COLO668 (cell line): ENCODE results near the gene IGBP1.
"Not testable (repeated sequence)": the region's sequence is repeated elsewhere in the genome, so short reads cannot be mapped to it uniquely, and the experiment has no call there.

ENCODE experiments used
- DNase-seq: peaks from one replicate; lab custom pipeline; 2025; ENCODE audit not compliant: unreplicated experiment; lab: John Stamatoyannopoulos, UW

IGBP1 gene

DNA sequence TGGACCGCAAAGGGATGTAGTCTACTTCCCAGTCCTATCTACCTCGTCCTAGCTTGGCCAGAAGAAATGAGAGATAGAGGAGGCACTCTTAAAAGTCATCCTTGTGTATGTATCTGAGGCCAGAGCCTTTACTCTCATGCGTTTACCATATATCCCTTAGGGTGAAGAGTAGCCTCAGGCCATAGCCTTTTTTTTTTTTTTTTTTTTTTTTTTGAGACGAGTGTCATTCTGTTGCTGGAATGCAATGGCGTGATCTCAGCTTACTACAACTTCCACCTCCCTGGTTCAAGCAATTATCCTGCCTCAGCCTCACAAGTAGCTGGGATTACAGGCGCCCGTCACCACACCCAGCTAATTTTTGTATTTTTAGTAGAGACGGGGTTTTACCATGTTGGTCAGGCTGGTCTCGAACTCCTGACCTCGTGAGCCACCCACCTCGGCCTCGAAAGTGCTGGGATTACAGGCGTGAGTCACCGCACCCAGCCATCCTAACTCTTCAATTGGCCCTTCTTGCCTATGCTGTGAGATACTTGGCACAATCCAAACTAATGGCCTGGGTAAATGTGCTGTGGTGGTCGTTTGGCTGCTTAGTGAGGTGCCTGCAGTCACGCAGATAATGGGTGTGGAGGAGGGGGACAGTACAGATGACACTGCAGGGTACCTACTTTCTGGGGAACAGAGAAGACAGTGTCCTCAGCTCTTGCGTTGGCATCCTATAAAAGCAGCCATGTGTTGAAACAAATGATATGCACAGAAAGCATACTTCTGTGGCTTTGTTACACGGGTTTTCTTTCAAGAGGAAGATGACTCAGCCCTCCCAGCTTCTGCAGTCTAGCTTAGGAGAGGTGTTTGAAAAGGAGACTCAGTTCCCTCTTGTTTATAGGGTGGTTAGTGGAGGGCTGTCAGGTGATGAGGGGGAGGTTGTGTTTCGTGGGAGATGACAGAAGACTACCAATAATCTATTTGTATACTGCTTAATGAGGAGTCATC lies 33.6 kb downstream of the IGBP1 start:
- DNase-seq: no peak

DNA sequence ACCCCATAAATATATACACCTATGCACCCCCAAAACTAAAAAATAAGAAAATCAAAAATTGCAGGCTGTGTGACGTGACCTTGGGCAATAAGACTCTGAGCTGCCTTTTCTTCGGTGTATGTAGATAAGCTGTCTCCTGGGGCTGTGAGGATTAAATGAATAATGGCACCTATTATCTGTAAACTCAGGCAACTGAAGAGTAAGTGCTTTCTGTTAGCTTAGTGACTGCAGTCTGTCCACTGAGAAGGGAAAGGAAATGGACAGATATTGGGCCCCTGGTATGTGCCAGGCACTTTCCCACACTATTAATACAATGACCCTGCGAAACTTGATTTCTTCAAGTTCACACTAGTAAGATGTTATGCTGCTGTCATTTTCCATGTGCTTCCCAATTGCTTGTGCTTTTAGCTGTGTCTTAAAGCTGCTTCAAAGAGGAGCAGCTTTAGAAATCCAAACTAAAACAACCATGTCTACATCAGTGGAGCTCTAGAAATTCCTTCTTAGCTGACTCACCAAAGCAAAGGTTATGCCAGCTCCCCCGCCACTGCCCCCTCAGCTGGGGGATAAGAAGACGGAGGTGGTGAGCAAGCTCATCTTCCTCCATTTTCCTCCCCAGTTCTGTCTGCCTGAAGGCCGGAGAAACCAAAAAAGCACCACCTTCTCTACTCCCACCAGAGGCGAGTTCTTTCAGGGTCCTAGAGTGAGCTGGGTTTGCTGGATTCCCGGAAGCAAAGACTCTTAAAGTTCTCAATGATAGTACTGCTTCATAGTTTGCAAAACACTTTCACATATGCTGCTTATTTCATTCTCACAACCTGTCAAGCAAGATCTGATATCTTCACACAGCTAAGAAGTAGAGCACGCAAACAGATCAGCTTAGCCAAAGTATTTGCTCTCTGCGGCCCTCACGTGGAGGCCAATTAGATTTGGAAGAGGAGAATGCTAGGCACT lies 35.3 kb downstream of the IGBP1 start:
- no peak for DNase-seq

DNA sequence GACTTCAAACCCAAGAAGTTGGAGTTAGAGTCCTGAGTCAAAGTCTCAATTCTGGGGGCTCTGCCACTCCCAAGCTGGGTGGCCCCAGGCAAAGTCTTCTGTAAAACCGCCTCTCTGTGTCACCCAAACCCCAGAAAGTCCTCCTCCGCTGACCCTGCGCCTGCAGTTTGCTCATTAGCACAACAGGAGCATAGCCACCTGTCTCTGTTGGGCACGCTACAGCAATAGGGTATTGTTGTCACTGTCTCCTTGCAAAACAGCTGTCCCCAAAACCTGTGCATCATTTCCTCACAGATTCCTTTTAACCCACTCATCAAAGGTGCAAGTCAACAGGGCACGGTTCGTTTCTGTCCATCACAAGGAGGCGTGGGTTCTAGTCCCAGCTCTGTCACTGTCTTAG lies 36.0 kb downstream of the IGBP1 start:
- no peak for DNase-seq

DNA sequence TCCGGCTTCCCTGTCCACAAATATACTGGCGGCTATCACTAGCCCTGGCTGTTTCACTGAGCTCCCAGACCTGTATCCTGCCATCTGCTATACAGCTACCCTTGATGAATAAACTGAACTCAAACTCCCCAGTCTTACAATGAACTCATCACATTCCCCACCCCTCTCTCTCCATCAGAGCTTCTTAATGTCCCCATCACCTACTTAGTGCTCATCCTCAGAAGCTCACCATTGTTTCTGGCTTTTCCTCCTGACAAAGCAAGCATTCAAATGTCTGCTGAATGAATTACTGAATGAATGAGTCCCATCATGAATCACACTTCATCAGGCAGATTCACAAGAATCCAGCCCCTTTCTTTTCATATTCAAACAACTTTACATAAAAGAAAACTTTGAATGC lies 38.4 kb downstream of the IGBP1 start:
- DNase-seq: no peak

DNA sequence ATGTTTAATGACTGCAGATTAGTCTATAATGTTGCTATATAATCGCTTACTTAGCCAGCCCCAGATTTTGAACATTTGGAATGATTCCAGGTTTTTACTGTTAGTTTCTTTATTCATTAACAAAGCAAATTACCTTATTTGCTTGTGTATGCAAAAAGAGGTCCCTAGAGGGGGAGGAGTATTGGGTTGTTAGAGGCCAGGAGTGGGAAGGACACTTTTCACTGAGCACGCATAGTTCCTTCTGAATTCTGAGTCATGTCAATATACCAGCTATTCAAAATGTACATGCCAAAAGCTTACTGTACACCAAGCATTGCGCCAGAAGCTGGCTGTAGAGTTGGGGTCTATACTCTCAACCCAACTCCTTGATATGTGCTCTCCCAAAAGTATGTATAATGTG lies 39.0 kb downstream of the IGBP1 start:
- DNase-seq: no peak

DNA sequence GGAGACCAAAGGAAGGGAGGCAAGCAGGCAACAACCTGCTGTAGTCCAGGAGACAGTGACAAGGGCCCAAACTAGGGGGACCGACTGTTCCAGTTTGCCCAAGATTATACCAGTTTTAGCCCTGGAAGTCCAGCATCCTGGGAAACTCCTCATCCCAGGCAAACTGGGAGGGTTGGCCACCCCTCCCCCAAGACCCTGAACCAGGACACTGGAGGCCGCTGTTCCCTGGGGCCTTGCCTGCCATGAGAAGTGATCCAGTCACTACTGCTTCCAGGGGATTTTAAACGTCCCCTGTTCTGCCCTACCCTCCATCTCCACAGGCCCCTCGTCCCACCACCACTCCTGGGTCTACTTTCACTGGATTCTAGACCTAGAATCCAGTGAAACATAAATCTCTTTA lies 39.7 kb downstream of the IGBP1 start:
- no peak for DNase-seq

DNA sequence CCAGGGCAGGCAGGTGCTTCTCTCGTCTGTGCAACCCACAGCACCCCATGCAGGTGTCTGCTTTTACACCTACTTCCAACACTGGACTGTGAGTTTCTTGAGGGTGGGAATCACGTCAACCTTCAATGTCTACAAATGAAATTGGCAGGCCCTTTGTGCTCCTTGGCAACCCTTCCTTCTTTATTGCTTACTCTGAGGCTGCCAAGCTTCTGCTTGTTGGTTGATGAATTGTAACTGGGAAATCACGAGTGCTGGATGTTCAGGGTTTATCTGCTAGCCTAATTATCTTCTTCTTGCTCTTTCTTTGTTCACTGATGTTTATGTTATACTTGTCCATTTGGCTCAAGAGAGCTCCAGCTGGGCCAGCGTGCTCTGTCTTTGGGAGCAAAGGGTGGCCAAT lies 41.5 kb downstream of the IGBP1 start:
- DNase-seq: no peak

DNA sequence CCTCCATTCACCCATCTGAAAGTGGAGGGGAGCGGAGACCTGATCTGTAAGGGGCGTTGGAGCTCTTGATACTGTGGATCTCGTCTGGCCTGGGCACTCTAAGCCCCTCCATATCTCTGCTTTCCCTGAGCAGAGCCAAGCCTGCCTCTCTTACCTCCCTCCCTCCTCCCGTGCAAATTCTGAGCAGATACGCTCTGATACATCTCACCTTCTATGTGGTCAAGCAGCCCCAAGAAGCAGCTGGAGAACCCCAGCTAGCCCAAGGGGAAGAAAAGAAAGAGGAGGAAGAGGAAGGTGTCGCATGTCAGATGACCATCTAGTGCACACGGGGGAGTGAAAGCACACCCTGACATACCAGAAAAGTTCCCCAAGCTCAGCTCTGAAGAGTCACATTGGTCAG lies 42.1 kb downstream of the IGBP1 start:
- no peak for DNase-seq

DNA sequence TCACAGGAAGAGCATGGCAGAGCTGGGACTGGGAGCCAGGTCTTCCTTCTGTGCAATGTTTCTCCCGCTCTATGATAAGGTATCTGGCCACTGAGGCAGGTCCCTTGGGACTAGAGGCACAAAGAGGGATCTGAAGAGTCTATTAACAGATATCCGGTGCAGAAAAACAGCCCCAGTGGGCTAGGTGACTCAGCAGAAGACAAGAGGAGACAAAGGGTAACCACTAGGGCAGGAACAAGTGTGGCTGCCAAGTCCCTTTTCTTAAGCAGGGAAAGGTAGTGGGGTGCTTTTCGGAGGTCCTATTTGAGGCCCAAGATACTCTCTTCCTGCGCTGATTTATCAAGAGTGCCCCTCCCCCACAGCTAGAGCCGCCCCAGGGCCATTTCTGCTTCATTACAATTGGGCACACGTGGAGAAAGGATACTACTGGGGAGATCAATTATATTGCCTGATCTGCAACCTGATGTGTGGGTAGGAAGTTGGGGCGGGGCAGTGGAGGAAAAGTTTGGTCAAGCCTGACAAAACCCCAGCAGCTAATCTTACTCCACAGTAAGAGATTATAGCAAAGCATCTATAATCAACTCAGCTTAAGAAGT lies 43.8 kb downstream of the IGBP1 start, which contains the start of gene DGAT2L6:
TSS of gene DGAT2L6 (plus strand) at position 546 of the 596 bp plus-strand sequence. CDS start 100 bp downstream, outside the sequence.
- no peak for DNase-seq

DNA sequence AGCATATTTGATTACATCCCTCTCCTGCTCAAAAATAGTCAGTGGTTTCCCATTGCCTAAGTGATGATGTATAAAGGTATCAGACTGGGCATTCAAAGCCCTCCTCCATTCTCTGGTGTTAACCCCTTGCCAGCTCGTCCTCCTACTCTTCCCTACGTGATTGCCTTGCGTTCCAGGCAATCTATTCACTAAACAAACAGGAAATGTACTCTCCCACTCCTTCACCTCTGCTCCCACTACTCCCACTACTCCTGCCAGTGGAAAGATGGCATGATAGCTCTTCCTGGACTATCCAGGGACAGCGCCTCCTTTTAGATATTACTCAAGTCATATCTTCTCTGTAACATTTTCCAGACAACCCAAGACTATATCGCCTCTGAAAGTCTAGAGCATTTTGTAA lies 49.8 kb downstream of the IGBP1 start:
- DNase-seq: no peak

DNA sequence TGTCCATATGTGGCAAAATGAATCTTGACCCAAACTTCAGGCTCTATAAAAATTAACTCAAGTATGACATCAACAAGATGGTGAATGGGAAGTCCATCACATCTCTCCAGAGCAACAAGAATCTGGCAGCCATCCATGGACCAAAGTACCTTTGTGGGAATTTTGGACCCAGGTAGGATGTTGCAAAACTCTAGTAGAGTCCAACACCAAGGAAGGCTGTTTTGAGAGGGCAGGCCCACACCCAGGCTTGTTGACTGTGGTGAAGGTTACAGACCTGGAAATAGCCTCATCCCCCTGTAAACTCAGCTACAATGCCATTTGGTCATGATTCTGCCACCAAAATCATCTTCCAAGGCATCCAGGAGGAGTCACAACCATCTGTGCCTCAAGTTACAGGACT lies 57.0 kb downstream of the IGBP1 start:
- DNase-seq: no peak

DNA sequence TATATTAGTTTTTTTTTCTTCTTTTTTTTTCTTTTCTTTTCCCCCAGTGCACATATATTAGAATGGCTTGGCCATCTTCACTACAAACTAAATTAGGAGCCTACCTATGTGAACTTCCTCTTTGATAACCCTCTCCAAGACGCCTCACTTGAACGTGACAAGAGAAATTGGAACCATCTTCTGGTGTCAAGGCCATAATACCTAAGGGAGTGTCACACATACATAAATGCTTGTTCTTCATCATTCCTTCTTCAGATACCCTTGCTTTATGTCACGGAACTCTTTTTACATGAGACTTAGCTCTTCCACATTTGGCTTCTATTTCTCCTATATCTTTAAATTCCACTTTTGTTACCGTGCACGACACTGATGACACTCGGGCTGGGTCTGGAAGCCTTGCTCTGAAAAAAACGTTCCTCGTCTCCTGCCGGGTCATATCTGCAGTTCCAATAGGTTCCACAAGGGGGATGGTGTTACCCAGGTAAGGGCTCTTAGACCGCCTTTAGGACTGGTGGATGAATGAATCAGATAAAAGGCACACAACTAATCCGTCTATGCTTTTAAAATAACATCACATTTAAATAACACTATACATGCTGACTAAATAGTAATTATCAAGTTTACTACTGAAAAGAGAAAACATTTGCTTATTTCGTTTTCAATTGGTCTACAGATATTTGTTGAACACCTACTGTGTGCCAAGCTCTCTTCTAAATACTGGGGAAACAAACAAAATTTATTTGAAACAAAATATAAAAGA lies 63.9 kb downstream of the IGBP1 start:
- DNase-seq: peak; percentile 55

DNA sequence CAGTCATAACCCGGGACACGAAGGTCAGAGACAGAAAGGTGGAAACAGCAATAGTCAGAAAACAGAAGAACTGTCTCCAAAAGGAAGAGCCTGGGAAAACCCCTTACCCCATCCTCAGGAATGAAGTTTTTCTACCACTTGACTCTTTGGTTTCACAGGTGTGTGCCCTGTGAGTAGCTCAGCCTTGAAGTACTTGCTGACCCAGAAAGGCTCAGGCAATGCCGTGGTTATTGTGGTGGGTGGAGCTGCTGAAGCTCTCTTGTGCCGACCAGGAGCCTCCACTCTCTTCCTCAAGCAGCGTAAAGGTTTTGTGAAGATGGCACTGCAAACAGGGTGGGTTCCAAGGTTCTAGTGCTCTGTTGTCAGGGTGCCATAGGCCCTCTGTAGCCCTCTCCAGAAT lies 68.5 kb downstream of the IGBP1 start:
- no peak for DNase-seq

DNA sequence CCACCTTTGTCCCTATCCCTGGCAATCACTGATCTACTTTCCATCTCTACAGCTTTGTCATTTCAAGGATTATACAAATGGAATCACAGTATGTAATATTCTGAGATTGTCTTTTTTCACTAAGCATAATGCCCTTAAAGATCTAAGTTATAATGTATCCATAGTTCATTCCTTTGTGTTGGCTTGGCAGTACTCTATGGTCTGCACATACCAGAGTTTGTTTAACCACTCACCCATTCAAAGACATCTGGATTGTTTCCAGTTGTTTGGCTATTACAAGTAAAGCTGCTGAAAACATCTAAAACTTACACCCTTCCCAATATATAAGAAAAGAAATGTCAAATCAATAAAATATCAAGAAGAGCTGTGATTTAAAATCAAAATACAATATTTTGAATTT lies 75.2 kb downstream of the IGBP1 start:
- DNase-seq: no peak

DNA sequence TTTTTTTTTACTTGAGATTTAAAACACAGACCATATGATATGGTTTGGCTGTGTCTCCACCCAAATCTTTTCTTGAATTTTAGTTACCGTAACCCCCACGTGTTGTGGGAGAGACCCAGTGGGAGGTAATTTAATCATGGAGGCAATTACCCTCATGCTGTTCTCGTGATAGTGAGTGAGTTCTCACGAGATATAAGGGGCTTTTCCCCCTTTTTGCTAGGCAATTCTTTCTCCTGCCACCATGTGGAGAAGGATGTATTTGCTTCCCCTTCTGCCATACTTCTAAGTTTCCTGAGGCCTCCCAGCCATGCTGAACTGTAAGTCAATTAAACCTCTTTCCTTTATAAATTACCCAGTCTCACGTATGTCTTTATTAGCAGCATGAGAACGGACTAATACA lies 76.3 kb downstream of the IGBP1 start:
- not testable (repeated sequence) for DNase-seq
